GM21717 (cell line): ENCODE data around the gene PRAC2.

Experiments used
- ATAC-seq: cut with Tn5 transposase; IDR thresholded peaks from one replicate; pipeline ENCODE4 v1.9.1; 2021; ENCODE audit warnings: mild to moderate bottlenecking, moderate library complexity; ENCODE audit not compliant: unreplicated experiment

The PRAC2 gene

GRCh38 chr17:48720266-48721008 lies 2.5 kb upstream of the PRAC2 start:
- no peak for ATAC-seq

DNA sequence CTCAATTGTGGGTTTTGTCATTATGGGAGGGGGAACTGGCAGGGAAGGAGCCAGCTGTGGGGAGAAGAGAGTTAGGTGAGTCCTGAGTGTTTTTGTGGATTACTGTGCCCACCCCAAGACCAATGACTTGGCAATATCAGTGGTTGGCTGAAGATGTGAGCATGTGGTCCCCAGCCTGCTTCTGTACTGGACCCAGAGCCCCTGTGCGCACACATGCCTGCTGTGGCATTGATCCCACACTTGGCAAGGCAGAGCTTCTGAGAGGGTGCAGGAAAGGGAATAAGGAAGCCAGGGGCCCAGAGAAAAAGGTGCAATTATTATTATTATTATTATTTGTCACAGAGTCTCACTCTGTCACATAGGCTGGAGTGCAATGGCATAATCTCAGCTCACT lies 2.0 kb upstream of the PRAC2 start:
- ATAC-seq, result no peak

DNA sequence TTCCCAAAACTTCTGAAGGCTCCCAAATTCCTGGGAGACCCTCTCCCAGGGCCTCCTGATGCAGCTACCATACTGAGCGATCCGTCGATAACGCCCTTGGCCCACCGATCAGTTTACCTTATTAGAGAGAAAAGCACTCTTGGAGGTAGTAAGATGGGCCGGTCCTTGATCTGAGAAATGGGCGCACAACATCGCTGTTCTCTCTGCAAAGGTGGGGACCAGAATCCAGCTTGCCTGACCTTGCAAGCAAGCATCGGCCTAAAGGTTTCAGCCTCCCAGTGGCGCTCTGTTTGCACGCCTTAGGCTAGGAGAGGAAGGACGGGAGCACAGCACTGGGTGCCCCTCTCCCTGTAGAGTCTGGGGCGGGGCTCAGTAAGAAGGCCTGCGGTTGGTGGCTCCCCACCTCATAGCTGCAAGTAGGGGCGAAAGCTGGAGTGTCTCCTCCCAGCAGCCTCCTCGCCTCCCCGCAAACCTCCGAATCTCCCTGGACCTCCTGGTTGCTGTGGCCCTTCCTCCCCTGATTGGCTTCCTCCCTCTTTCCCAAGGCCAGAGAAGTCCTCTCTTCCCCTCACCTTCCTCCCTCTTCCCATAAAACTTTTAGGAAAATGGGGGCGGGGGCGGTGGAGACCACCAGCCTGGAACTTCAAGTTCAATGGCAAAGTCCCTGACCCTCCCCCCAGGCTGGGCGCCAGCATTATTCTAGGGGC lies 631 bp upstream of the PRAC2 start, which contains the start of gene PRAC1:
PRAC1 (minus strand) TSS at position 318 of the 707 bp plus-strand sequence; CDS start at position 192, 126 bp downstream.
- no peak for ATAC-seq

GRCh38 chr17:48723423-48724250 lies 652 bp downstream of the PRAC2 start:
- no peak for ATAC-seq

GRCh38 chr17:48724251-48725003 lies 1.4 kb downstream of the PRAC2 start:
- ATAC-seq, result no peak

DNA sequence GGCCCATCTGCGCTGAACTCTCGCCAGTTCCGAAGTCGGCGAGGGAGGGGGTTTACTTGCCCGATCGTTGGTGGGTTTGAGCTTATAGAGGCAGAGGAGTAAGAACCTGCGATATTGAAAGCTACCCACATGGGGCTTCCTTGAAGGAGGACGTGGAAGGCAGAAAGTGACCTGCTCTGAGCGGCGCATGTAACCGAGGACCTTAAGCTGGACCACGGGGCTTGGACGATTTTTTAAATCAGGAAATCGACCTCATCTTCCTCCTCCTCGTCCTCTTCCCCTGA lies 2.0 kb downstream of the PRAC2 start:
- no peak for ATAC-seq

- no peak for ATAC-seq
These were observed 2.5 kb downstream of the PRAC2 start for GRCh38 chr17:48725288-48726064.

- no peak for ATAC-seq
These were observed 3.3 kb downstream of the PRAC2 start for GRCh38 chr17:48726114-48726915.

DNA sequence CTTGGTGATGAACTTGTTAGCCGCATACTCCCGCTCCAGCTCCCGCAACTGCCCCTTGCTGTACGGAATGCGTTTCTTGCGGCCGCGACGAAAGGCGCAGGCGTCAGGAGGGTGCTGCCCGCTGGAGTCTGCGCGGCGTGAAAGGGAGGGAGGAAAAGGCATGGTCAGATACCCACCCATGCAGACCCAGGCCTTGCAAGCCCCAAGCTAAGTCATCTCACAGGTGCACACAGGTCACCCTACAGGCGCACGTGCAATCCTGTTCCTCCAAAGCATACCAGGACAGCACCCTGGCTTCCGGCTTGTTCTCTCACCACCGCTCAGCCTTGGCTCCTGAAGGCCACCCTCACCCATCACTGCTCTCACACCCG lies 3.9 kb downstream of the PRAC2 start:
- no peak for ATAC-seq

DNA sequence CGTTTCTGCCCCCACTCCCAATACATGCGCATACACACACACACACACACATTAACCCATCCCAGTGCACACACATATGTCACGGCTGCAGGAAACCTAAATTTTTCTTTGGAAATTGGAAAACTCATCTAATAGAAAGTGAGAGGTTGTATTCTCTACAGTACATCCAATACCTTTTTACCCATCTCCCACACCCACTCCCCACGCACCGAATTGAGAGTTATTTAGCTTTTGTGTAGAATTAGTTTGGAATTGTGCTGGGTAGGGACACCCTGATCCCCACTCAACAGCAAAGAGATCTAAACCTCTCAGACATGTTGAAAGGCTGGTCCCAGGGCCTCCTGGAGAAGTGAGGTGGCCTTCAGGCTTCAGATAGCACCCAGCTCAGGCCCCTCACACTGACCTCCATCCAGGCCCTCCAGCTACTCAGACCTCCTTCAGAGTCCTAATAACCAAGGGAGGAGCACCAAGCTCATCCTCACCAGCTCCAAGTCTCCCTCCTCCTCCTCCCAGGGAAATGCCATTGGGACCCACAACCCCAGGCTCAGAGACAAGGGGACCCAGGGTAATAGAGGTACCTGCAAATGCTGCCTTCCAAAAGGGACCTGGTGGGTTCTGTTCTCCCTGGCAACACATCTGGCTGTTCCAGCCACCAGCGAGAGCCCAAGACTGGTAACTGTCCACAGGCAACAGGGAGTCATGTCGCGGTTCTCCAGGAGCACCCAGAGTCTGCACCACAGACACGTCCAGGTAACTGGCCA lies 4.6 kb downstream of the PRAC2 start:
- no peak for ATAC-seq

GRCh38 chr17:48728232-48729231 lies 5.5 kb downstream of the PRAC2 start, which contains the start of gene HOXB13:
TSS of gene HOXB13 (minus strand) at chr17:48728750. CDS start at chr17:48728593, 157 bp downstream.
- ATAC-seq, result no peak

DNA sequence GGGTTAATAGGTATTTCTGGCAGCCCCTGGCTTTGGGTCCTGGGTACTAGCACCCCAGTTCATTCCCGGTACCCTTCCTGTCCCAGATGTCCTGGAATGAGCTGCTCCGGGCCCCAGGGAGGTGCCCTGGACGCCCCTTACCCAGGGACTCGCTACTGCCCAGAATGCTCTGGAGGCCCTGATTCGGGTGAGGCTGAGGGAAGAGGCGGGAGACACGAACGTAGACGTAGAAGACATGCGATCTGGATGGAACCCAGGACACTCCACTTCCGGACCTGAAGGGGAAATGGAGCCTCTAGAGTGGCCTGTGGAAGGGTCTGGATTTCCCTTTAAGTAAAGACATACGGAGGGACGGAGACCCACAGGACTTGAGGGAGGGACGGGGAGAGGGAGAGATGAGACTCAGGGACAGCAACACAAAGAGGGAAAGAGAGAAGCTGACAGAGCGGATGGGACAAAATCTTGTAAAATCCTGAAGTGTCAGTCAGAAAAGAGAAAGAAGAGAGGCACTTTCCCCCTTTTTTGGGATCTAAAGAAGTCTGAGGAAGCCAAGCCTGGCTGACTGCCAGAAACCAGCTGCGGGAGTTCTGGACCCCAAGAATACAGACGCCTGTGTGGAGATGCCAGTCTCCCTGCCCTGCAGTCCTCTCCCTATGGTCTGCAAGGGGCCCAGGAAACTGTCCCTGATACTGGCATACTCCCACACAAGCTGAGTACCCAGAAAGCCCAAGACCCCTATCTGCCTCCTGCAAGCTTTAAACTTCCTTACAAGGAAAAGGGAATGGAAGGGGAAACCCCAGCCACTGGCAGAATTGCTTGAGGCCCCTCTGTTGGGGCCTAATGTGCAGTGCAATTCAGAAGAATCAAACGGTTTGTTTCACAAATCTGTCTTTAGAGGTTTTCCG lies 6.6 kb downstream of the PRAC2 start:
- ATAC-seq, result no peak

DNA sequence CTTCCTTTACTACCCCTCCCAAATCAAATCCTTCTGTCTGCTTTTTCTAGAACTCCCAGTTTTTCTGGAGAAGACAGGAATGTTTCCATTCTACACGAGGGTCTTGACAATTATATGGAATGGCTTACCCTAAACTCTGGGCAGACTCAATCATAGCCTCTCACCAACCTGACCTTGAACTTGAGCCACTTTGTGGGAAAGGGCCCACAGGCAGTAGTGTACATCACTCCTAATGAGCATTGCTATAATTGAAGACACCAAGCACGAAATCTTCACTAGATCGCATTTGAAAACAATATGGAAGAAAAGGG lies 7.2 kb downstream of the PRAC2 start:
- ATAC-seq, result no peak

DNA sequence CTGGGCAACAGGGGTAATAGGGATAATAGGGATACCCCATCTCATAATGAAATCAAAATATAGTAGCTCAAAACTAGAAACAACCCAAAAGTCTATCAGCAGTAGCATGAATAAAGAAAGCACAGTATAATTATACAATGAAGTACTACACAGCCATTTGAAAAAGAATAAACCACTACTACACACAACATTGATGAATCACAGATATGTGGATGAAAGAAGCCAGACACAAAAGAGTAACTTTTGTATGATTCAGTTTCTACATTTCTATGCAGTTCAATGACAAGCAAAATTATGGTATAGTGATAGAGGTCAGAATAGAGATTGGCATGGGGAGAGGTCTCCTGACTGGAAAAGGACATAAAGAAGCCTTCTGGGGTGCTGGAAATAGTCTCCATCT lies 8.4 kb downstream of the PRAC2 start:
- no peak for ATAC-seq

- no peak for ATAC-seq
These were observed 10.0 kb downstream of the PRAC2 start for GRCh38 chr17:48732688-48733629.
